Thoracic aorta endothelial cell (primary cell): Measurements from ENCODE around the gene ZDHHC22. TPM values are rescaled to one million over a fixed set of nuclear protein-coding genes. Genes with fewer than 3 reads are reported as not detected.

Source experiments
- total RNA-seq: library from RNA; depleted of rRNA; stranded (reverse); fragments of >200 nt; gene quantifications from 2 replicates; pipeline ENCODE4 v1.2.3, GENCODE V29; 2012

Gene ZDHHC22, protein sequence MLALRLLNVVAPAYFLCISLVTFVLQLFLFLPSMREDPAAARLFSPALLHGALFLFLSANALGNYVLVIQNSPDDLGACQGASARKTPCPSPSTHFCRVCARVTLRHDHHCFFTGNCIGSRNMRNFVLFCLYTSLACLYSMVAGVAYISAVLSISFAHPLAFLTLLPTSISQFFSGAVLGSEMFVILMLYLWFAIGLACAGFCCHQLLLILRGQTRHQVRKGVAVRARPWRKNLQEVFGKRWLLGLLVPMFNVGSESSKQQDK
- total RNA-seq: not detected in 2 replicates

GRCh38 chr14:77141214-77142004, at the start of gene ZDHHC22:
Gene ZDHHC22, minus strand, starts transcription at chr14:77141791. Its CDS starts 2,053 bp downstream, at chr14:77139738.

DNA sequence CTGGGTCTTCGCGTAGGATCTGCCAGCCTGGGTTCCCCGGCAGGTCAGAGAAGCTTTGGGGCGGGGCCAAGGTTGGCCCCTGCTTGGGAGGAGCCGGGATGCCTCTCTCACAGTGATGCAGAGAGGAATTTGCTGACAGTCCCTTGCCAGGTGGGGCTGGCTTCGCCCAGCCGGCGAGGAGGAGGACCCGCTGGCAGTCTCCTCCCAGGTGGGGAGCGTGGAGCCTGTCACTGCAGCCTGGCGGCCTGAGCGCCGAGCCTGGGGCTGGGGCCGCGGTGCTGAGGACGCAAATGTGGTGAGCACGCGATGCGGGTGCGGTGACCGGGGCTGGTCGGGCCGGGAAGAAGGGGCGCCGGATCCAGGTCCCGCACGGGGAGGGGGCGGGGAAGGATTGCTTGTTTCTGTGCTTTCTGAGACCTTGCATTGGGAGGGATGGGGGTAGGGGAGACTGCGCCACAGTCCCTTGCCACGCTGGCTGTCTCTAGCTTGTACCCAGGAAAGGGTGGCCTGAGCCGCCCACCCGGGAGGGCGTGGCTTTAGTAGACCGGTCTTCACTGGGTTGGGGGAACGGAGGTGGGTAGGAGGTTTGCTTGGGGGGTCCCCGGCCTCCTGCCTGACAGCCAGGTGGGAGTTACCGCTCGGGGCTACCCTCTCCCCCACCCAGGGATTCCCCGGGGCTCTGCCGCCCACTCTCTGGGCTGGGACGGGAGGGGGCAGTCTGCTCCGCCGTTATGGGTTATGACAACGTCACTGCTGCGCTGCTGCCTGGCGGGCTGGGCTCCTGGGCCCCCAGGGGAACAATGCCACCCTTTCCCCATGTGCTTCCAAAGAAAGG, 40.2 kb upstream of the ZDHHC22 start, which contains the start of gene TMEM63C:
Gene TMEM63C (plus strand): TSS at position 196 of the 835 bp plus-strand sequence. CDS start 37,016 bp downstream, outside the sequence.

DNA sequence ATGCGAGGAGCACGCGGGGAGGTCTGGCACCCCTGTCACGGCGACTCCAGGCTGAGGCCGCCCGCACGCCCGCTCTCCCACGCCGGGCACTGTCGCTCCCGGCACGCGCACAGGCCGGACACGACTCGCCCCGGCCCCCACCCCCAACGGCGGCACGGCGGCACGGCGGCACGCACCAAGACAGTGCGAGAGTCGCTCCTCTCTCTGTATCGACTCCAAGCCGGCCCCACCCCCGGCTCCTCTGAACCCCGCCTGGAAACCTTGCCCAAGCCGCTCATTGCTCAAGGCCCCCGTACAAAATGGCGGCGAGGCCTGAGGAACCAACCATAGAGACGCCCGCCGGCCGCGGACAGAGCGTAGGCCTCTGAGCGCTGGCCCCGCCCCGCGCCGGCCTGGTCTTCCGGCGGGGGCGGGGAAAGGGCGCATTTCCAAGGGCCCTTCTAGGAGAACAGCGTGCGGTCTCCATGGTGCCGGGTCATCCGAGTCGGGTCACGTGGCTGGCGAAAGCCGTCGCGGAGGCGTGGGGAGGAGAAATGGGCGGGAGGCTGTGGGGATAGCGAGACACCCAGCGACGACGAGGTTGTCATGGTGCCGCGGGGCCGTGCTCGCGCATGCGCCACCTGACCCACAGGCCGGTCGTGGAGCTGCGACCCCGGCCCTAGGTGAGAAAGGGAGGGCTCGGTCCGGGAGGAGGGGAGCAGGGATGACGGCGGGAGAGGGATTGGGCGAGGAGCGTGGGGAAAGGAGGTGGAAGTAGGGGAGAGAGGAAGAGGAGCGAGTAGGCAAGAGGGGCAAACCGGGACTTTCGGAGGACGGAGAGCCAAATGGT, 43.7 kb downstream of the ZDHHC22 start, which contains the start of gene CIPC:
Gene CIPC (plus strand): TSS at position 559 of the 829 bp plus-strand sequence. CDS start 7,451 bp downstream, outside the sequence.

Other genes with a start within 250 kb of the ZDHHC22 start
- 11.2 and 12.4 TPM in 2 replicates for gene IRF2BPL, start 113.1 kb downstream of the ZDHHC22 start, total RNA-seq
- gene CIPC, start 43.5 kb downstream of the ZDHHC22 start, total RNA-seq: 17.3 and 26.4 TPM in 2 replicates
- gene TMEM63C, start 40.0 kb upstream of the ZDHHC22 start, total RNA-seq: not detected in 2 replicates
- not detected in 2 replicates for gene NGB, start 129.4 kb upstream of the ZDHHC22 start, total RNA-seq
- gene POMT2, start 179.1 kb upstream of the ZDHHC22 start, total RNA-seq: 14.9 and 16.0 TPM in 2 replicates
- gene GSTZ1, start 179.2 kb upstream of the ZDHHC22 start, total RNA-seq: 14.4 and 15.4 TPM in 2 replicates
- gene TMED8, start 235.3 kb upstream of the ZDHHC22 start, total RNA-seq: 20.7 and 28.4 TPM in 2 replicates
- 1.7 and 2.4 TPM in 2 replicates for gene SAMD15, start 235.6 kb upstream of the ZDHHC22 start, total RNA-seq